Uterus (tissue), 4 donors: ENCODE results near the gene FHL1. TPM values are rescaled to one million over a fixed set of nuclear protein-coding genes. Genes with fewer than 3 reads are reported as not detected.
A peak's percentile ranks its signal among the peaks of the same experiment; 100 is the strongest.

ENCODE experiments used
- DNase-seq, 2 donors: peaks; one replicate each; pipeline ENCODE4 v3.0.0-alpha.2; 2019 to 2020
- H3K27ac ChIP-seq, 2 donors: fragments of 200-600 bp; sonication (generic); 1 replicate in 1 of 2; 2 replicates in 1 of 2; pipeline ENCODE4 v1.5.1; 2016 to 2018
- H3K27me3 ChIP-seq, 2 donors: fragments of 200-600 bp; sonication (generic); one replicate each; pipeline ENCODE4 v1.5.1; 2018 to 2019; ENCODE audit warnings: control low read depth in 1 of 2
- H3K36me3 ChIP-seq, 2 donors: fragments of 200-600 bp; sonication (generic); one replicate each; pipeline ENCODE4 v1.5.1; 2019; ENCODE audit warnings: control low read depth in 1 of 2
- H3K4me1 ChIP-seq, 2 donors: fragments of 200-600 bp; sonication (generic); one replicate each; pipeline ENCODE4 v1.5.1; 2018 to 2019; ENCODE audit warnings: control low read depth in 1 of 2
- H3K4me3 ChIP-seq, 2 donors: fragments of 200-600 bp; sonication (generic); 1 replicate in 1 of 2; 2 replicates in 1 of 2; pipeline ENCODE4 v1.5.1; 2018 to 2019; ENCODE audit warnings: mild to moderate bottlenecking in 1 of 2
- H3K9me3 ChIP-seq, 2 donors: fragments of 200-600 bp; sonication (generic); one replicate each; pipeline ENCODE4 v1.5.1; 2019; ENCODE audit warnings: control low read depth in 1 of 2
- POLR2A ChIP-seq, 2 donors: fragments of 450-650 bp; IDR thresholded peaks; one replicate each; pipeline ENCODE4 v1.6.1; 2016; ENCODE audit warnings: antibody characterized with exemption in 2 of 2, mild to moderate bottlenecking in 1 of 2, moderate library complexity in 1 of 2
- intact Hi-C: fragments of 100-400 bp; cut with DNase I; formaldehyde crosslinking; loops from one replicate; pipeline ENCODE4 v1.15.1; 2023; ENCODE audit warnings: low total_unique reads
- total RNA-seq, 4 donors: library from RNA; depleted of rRNA in 3 of 4; stranded (reverse); fragments of >200 nt in 3 of 4; gene quantifications; one replicate each; pipeline versions ENCODE4 v1.1.0 to v1.2.4, GENCODE V29; 2014 to 2023
- TF ChIP-seq, protein P1 (sequence below), 4 experiments: fragments of 200-600 bp in 2 of 4; fragments of 450-650 bp in 2 of 4; sonication (generic) in 2 of 4; IDR thresholded peaks; one replicate each; pipeline ENCODE4 v1.5.1; 2016 to 2019; ENCODE audit warnings: antibody characterized with exemption in 4 of 4, mild to moderate bottlenecking in 2 of 4, moderate library complexity in 1 of 4
- donor health status: DM: yes; HTN: yes; CAD: no.

The FHL1 gene
- total RNA-seq, 4 donors from 2014 or later: 279 to 745 (median 469) TPM

DNA sequence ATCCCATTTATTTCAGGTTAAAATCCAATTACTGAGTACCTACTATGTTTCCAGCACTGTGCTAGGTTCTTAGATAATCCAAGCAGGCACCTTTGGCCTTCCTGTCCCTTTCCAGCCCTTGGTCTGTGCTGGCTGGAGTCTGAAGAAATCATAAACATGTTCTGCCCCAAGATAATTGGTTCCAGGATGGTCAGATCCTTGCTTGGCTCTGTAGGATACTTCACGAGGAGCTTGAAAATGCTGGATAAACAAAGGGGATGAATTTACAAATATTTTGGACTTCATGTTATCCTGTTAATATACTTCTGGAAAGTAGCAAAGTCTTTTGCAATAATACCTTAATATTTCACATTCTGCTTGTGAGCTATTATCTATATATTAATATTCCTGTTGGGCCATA, 35.0 kb upstream of the FHL1 start:
- no peaks in the 10 kb centered on the region for H3K9me3 ChIP-seq
- H3K4me1 ChIP-seq: no peaks in the 10 kb centered on the region
- intact Hi-C loops: no loop called here
- DNase-seq: no peak
- TF ChIP-seq, protein P1, sequence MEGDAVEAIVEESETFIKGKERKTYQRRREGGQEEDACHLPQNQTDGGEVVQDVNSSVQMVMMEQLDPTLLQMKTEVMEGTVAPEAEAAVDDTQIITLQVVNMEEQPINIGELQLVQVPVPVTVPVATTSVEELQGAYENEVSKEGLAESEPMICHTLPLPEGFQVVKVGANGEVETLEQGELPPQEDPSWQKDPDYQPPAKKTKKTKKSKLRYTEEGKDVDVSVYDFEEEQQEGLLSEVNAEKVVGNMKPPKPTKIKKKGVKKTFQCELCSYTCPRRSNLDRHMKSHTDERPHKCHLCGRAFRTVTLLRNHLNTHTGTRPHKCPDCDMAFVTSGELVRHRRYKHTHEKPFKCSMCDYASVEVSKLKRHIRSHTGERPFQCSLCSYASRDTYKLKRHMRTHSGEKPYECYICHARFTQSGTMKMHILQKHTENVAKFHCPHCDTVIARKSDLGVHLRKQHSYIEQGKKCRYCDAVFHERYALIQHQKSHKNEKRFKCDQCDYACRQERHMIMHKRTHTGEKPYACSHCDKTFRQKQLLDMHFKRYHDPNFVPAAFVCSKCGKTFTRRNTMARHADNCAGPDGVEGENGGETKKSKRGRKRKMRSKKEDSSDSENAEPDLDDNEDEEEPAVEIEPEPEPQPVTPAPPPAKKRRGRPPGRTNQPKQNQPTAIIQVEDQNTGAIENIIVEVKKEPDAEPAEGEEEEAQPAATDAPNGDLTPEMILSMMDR (IDR thresholded peaks at IDR 0.05): no peak
- no peak for TF ChIP-seq POLR2A (IDR thresholded peaks at IDR 0.05)
- H3K36me3 ChIP-seq: no peaks in the 10 kb centered on the region
- H3K4me3 ChIP-seq: no peak overlapping the region
- no peaks in the 10 kb centered on the region for H3K27me3 ChIP-seq
- H3K27ac ChIP-seq: no peak overlapping the region

- TF ChIP-seq, protein P1 (IDR thresholded peaks at IDR 0.05): no peak
- TF ChIP-seq POLR2A (IDR thresholded peaks at IDR 0.05): no peak
- H3K4me1 ChIP-seq: no peaks in the 10 kb centered on the region
- H3K4me3 ChIP-seq: no peak overlapping the region
- no peaks in the 10 kb centered on the region for H3K9me3 ChIP-seq
- H3K36me3 ChIP-seq: no peaks in the 10 kb centered on the region
- DNase-seq: no peak
- intact Hi-C loops: no loop called here
- no peak overlapping the region for H3K27ac ChIP-seq
- H3K27me3 ChIP-seq: no peaks in the 10 kb centered on the region
Measured at GRCh38 chrX:136112778-136113177, 34.6 kb upstream of the FHL1 start.

- H3K4me1 ChIP-seq: no peaks in the 10 kb centered on the region
- H3K27me3 ChIP-seq: no peaks in the 10 kb centered on the region
- peak overlapping the region; percentile 50 to 74 for H3K27ac ChIP-seq
- intact Hi-C loops: no loop called here
- H3K36me3 ChIP-seq: no peaks in the 10 kb centered on the region
- DNase-seq: peak; percentile 32 to 43
- H3K4me3 ChIP-seq: no peak overlapping the region
- TF ChIP-seq, protein P1 (IDR thresholded peaks at IDR 0.05): no peak
- no peak for TF ChIP-seq POLR2A (IDR thresholded peaks at IDR 0.05)
- H3K9me3 ChIP-seq: no peaks in the 10 kb centered on the region
Measured at GRCh38 chrX:136115126-136115903, 32.0 kb upstream of the FHL1 start.

DNA sequence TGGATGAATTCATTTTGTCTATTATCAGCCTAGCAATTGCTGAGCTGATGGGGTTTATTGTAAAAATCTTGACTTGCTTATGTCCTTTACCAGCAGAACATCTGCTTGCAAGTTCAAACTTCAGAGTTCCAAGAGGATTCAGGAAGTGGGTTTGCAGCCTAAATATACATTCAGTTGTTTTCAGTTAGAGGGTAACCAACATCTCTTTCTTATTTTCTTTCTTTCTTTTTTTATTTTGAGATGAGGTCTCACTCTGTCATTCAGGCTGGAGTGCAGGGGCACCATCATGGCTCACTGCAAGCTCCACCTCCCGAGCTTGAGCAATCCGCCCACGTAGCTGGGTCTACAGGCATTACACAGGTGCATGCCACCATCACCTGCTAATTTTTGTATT, 31.4 kb upstream of the FHL1 start:
- Histone ChIP-seq H3K36me3 (no peaks in the 10 kb centered on the region), H3K4me1 (no peaks in the 10 kb centered on the region), H3K27me3 (no peaks in the 10 kb centered on the region), H3K9me3 (no peaks in the 10 kb centered on the region), H3K4me3 (no peak overlapping the region), H3K27ac (peak overlapping the region; percentile 50 to 74)
- intact Hi-C loops: no loop called here
- DNase-seq: no peak
- TF ChIP-seq, protein P1 (IDR thresholded peaks at IDR 0.05): no peak
- TF ChIP-seq POLR2A (IDR thresholded peaks at IDR 0.05): no peak

DNA sequence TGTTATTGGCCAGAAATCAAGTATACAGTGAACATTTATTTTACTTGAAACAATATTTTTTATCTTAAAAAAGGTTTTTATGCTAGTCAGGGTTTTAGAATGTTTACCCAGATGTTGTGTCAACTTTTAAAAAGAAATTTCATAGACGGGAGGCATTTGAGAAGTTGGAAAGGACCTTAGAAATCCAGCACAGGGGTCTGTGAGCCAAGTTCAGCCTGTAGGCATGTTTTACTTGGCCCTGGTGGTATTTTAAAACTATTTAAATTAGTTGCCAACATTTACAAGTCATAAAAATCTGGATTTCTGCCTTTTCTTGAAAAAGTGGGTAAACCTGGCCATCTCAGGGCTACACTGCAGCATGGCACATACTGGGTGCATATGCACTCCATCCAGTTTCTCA, 25.5 kb upstream of the FHL1 start:
- intact Hi-C loops: no loop called here
- no peaks in the 10 kb centered on the region for H3K27me3 ChIP-seq
- H3K27ac ChIP-seq: peak overlapping the region; percentile 48 to 54

More for the DNA sequence above, 25.5 kb upstream of the FHL1 start:
- peaks cover 0 to 3% of the 10 kb centered on the region in 2 donors for H3K4me1 ChIP-seq
- H3K9me3 ChIP-seq: no peaks in the 10 kb centered on the region
- TF ChIP-seq POLR2A (IDR thresholded peaks at IDR 0.05): no peak
- TF ChIP-seq, protein P1 (IDR thresholded peaks at IDR 0.05): no peak
- H3K4me3 ChIP-seq: no peak overlapping the region
- DNase-seq: no peak
- H3K36me3 ChIP-seq: no peaks in the 10 kb centered on the region
